HUDEP-2 (cell line): ENCODE results near the gene UBE2R2.
"Not testable (repeated sequence)": the region's sequence is repeated elsewhere in the genome, so short reads cannot be mapped to it uniquely, and the experiment has no call there.

ENCODE experiments used
- DNase-seq, 76 experiments: peaks; one replicate each; lab custom pipeline; 2025; ENCODE audit not compliant: unreplicated experiment in 76 of 76; lab: John Stamatoyannopoulos, UW

The UBE2R2 gene

GRCh38 chr9:33836261-33836660 lies 19.3 kb downstream of the UBE2R2 start:
- not testable (repeated sequence) for DNase-seq

GRCh38 chr9:33837138-33837537 lies 20.2 kb downstream of the UBE2R2 start:
- DNase-seq, result no peak

- DNase-seq, result no peak
Measured at GRCh38 chr9:33840381-33840780, 23.4 kb downstream of the UBE2R2 start.

GRCh38 chr9:33843312-33843961 lies 26.5 kb downstream of the UBE2R2 start:
- no peak for DNase-seq

- no peak for DNase-seq
Measured at GRCh38 chr9:33846231-33846630, 29.3 kb downstream of the UBE2R2 start.

- not testable (repeated sequence) for DNase-seq
Measured at GRCh38 chr9:33847894-33848205, 30.9 kb downstream of the UBE2R2 start.

- no peak for DNase-seq
Measured at GRCh38 chr9:33850267-33850629, 33.3 kb downstream of the UBE2R2 start.

GRCh38 chr9:33850677-33851076 lies 33.7 kb downstream of the UBE2R2 start:
- no peak for DNase-seq

- no peak for DNase-seq
Measured at GRCh38 chr9:33851301-33851700, 34.3 kb downstream of the UBE2R2 start.

GRCh38 chr9:33852216-33852826 lies 35.4 kb downstream of the UBE2R2 start:
- peak in 51 of 76 experiments; percentile 1 to 61 (median 25) for DNase-seq

GRCh38 chr9:33856247-33856646 lies 39.3 kb downstream of the UBE2R2 start:
- DNase-seq, result no peak

GRCh38 chr9:33858423-33858822 lies 41.5 kb downstream of the UBE2R2 start:
- no peak for DNase-seq

GRCh38 chr9:33860200-33860871 lies 43.4 kb downstream of the UBE2R2 start:
- no peak for DNase-seq

- no peak for DNase-seq
Measured at GRCh38 chr9:33861917-33862453, 45.0 kb downstream of the UBE2R2 start.

- not testable (repeated sequence) for DNase-seq
Measured at GRCh38 chr9:33863027-33863426, 46.1 kb downstream of the UBE2R2 start.

- no peak for DNase-seq
Measured at GRCh38 chr9:33867747-33868439, 50.9 kb downstream of the UBE2R2 start.

- DNase-seq, result no peak
Measured at GRCh38 chr9:33868440-33868973, 51.5 kb downstream of the UBE2R2 start.

GRCh38 chr9:33869243-33869642 lies 52.3 kb downstream of the UBE2R2 start:
- DNase-seq, result not testable (repeated sequence)

GRCh38 chr9:33877727-33878489 lies 60.9 kb downstream of the UBE2R2 start:
- no peak for DNase-seq

GRCh38 chr9:33878691-33879366 lies 61.9 kb downstream of the UBE2R2 start:
- no peak for DNase-seq
